Measurements from ENCODE around the gene ABTB1.

DNA sequence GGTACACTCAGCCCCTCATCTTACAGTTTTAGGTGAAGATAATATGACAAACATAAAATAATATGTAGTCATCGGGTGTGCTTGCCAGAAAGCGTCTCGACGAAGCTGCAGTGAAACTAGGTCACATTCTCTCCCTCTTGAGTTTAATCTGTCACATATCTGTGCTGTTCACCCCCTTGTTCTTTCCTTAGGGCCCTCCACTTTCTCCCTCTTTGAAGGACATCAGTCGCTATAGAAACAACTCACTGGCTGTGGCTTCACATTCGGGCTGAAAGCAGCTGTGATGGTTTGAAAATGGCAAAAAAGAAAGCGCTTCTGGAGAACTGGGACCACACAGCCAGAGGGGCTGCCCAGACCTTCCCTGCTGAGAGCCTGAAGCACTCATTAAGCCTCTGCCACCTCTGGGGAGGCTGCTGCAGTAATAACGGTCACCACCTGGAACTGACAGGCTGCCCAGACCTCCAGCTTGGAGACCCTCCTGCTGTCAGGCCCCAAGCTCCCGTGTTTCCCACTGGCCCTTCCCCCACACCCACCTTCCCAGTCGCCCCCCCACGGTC lies 50.3 kb downstream of the ABTB1 start:
- TF ChIP-seq, protein P1, sequence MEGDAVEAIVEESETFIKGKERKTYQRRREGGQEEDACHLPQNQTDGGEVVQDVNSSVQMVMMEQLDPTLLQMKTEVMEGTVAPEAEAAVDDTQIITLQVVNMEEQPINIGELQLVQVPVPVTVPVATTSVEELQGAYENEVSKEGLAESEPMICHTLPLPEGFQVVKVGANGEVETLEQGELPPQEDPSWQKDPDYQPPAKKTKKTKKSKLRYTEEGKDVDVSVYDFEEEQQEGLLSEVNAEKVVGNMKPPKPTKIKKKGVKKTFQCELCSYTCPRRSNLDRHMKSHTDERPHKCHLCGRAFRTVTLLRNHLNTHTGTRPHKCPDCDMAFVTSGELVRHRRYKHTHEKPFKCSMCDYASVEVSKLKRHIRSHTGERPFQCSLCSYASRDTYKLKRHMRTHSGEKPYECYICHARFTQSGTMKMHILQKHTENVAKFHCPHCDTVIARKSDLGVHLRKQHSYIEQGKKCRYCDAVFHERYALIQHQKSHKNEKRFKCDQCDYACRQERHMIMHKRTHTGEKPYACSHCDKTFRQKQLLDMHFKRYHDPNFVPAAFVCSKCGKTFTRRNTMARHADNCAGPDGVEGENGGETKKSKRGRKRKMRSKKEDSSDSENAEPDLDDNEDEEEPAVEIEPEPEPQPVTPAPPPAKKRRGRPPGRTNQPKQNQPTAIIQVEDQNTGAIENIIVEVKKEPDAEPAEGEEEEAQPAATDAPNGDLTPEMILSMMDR (conservative IDR thresholded peaks at IDR 0.05; ENCODE audit: low read length) = no peak
- TF ChIP-seq EZH2phosphoT487 (IDR thresholded peaks at IDR 0.05; ENCODE audit: borderline replicate concordance, low read depth, low read length) = no peak

Data from OCI-LY7 (cell line).